22Rv1 (cell line): ENCODE measurements around the gene AGBL3.

Experiments
- CTCF ChIP-seq: fragments of 450-650 bp; IDR thresholded peaks from 2 replicates; pipeline ENCODE4 v1.5.1; 2017; ENCODE audit warnings: mild to moderate bottlenecking
- ZFX ChIP-seq: fragments of 450-650 bp; IDR thresholded peaks from 2 replicates; pipeline ENCODE4 v1.6.1; 2017; ENCODE audit warnings: antibody characterized with exemption, borderline replicate concordance

GRCh38 chr7:134947329-134947728, 39.0 kb upstream of the AGBL3 start:
- TF ChIP-seq CTCF (no peak), ZFX (no peak)
